ENCODE measurements around the gene NCS1. TPM values are rescaled to one million over a fixed set of nuclear protein-coding genes. Genes with fewer than 3 reads are reported as not detected.

Gene NCS1
- total RNA-seq, 1 experiment from 2014 or later, result 58.6 TPM

- TF ChIP-seq EZH2 (IDR thresholded peaks at IDR 0.05; ENCODE audit: borderline replicate concordance, low read depth, low read length, poor library complexity, severe bottlenecking) (no peak), CTCF (conservative IDR thresholded peaks at IDR 0.05; ENCODE audit: low read depth, low read length) (no peak)
- no peak overlapping the region for H3K27ac ChIP-seq (ENCODE audit: low read depth, low read length, poor library complexity, severe bottlenecking)
- H3K9me3 ChIP-seq (ENCODE audit: low read depth, low read length, poor library complexity, severe bottlenecking), result no peaks in the 10 kb centered on the region
- H3K4me1 ChIP-seq (ENCODE audit: insufficient read depth, low read length, poor library complexity, severe bottlenecking), result no peaks in the 10 kb centered on the region
- intact Hi-C loops (cut with micrococcal nuclease; ENCODE audit: unreplicated experiment), result no loop called here
- no TSS peak for BruUV-seq (replicated peaks)
- ChIA-PET POLR2A (ENCODE audit: low non-redundant PET) (no interaction called here), CTCF (no interaction called here)
- no peaks in the 10 kb centered on the region for H3K27me3 ChIP-seq (replicated peaks; ENCODE audit: insufficient read depth, low read depth, low read length, poor library complexity)
- peaks cover 3% of the 10 kb centered on the region for H3K36me3 ChIP-seq (ENCODE audit: insufficient read depth, low read length, poor library complexity, severe bottlenecking)
- no peak for DNase-seq (ENCODE audit: low spot score)
- H3K4me3 ChIP-seq (ENCODE audit: low read depth, low read length, poor library complexity, severe bottlenecking), result no peak overlapping the region
These were observed 33.0 kb upstream of the NCS1 start for GRCh38 chr9:130139251-130139650.

- BruUV-seq (replicated peaks), result no TSS peak
- Histone ChIP-seq H3K36me3 (ENCODE audit: insufficient read depth, low read length, poor library complexity, severe bottlenecking) (no peaks in the 10 kb centered on the region), H3K9me3 (ENCODE audit: low read depth, low read length, poor library complexity, severe bottlenecking) (no peaks in the 10 kb centered on the region), H3K27me3 (replicated peaks; ENCODE audit: insufficient read depth, low read depth, low read length, poor library complexity) (no peaks in the 10 kb centered on the region), H3K4me3 (ENCODE audit: low read depth, low read length, poor library complexity, severe bottlenecking) (no peak overlapping the region), H3K4me1 (ENCODE audit: insufficient read depth, low read length, poor library complexity, severe bottlenecking) (no peaks in the 10 kb centered on the region), H3K27ac (ENCODE audit: low read depth, low read length, poor library complexity, severe bottlenecking) (no peak overlapping the region)
- intact Hi-C loops (cut with micrococcal nuclease; ENCODE audit: unreplicated experiment), result no loop called here
- no peak for DNase-seq (ENCODE audit: low spot score)
- ChIA-PET POLR2A (ENCODE audit: low non-redundant PET) (no interaction called here), CTCF (interaction anchor here (0.7 kb wide), 1 partner anchor 52 kb away, joined by 6 read pairs; no protein-coding TSS in a partner anchor)
- TF ChIP-seq CTCF (conservative IDR thresholded peaks at IDR 0.05; ENCODE audit: low read depth, low read length), result no peak
- no peak for TF ChIP-seq EZH2 (IDR thresholded peaks at IDR 0.05; ENCODE audit: borderline replicate concordance, low read depth, low read length, poor library complexity, severe bottlenecking)
These were observed 31.5 kb upstream of the NCS1 start for GRCh38 chr9:130140706-130141105.

GRCh38 chr9:130142056-130142455 lies 30.1 kb upstream of the NCS1 start:
- intact Hi-C loops (cut with micrococcal nuclease; ENCODE audit: unreplicated experiment), result no loop called here
- H3K27me3 ChIP-seq (replicated peaks; ENCODE audit: insufficient read depth, low read depth, low read length, poor library complexity), result no peaks in the 10 kb centered on the region
- no peaks in the 10 kb centered on the region for H3K9me3 ChIP-seq (ENCODE audit: low read depth, low read length, poor library complexity, severe bottlenecking)
- ChIA-PET CTCF (no interaction called here), POLR2A (ENCODE audit: low non-redundant PET) (no interaction called here)
- TF ChIP-seq EZH2 (IDR thresholded peaks at IDR 0.05; ENCODE audit: borderline replicate concordance, low read depth, low read length, poor library complexity, severe bottlenecking), result no peak
- no peak for TF ChIP-seq CTCF (conservative IDR thresholded peaks at IDR 0.05; ENCODE audit: low read depth, low read length)
- H3K27ac ChIP-seq (ENCODE audit: low read depth, low read length, poor library complexity, severe bottlenecking), result no peak overlapping the region
- no peak for DNase-seq (ENCODE audit: low spot score)
- H3K4me3 ChIP-seq (ENCODE audit: low read depth, low read length, poor library complexity, severe bottlenecking), result no peak overlapping the region
- no peaks in the 10 kb centered on the region for H3K4me1 ChIP-seq (ENCODE audit: insufficient read depth, low read length, poor library complexity, severe bottlenecking)
- H3K36me3 ChIP-seq (ENCODE audit: insufficient read depth, low read length, poor library complexity, severe bottlenecking), result no peaks in the 10 kb centered on the region
- BruUV-seq (replicated peaks), result no TSS peak
